NCI-H1436 (cell line): ENCODE measurements around the gene TCF20.

ENCODE experiments used
- DNase-seq: peaks from one replicate; lab custom pipeline; 2025; lab: John Stamatoyannopoulos, UW

Gene TCF20

GRCh38 chr22:42261296-42261695 is 9.2 kb downstream of the TCF20 start:
- DNase-seq: no peak

- no peak for DNase-seq
Observed at GRCh38 chr22:42258126-42258525, 12.3 kb downstream of the TCF20 start.

GRCh38 chr22:42257386-42257785 is 13.1 kb downstream of the TCF20 start:
- DNase-seq: no peak

GRCh38 chr22:42256930-42257329 is 13.5 kb downstream of the TCF20 start:
- no peak for DNase-seq

- no peak for DNase-seq
Observed at GRCh38 chr22:42256220-42256619, 14.2 kb downstream of the TCF20 start.

GRCh38 chr22:42249831-42250230 is 20.6 kb downstream of the TCF20 start:
- no peak for DNase-seq

- no peak for DNase-seq
Observed at GRCh38 chr22:42248995-42249394, 21.5 kb downstream of the TCF20 start.

GRCh38 chr22:42247596-42247995 is 22.9 kb downstream of the TCF20 start:
- no peak for DNase-seq

GRCh38 chr22:42243802-42244060 is 26.7 kb downstream of the TCF20 start:
- DNase-seq: no peak

GRCh38 chr22:42236848-42237247 is 33.6 kb downstream of the TCF20 start:
- no peak for DNase-seq

- DNase-seq: no peak
Observed at GRCh38 chr22:42236268-42236667, 34.2 kb downstream of the TCF20 start.

- DNase-seq: no peak
Observed at GRCh38 chr22:42233879-42234278, 36.6 kb downstream of the TCF20 start.

- DNase-seq: no peak
Observed at GRCh38 chr22:42231929-42232328, 38.5 kb downstream of the TCF20 start.

- no peak for DNase-seq
Observed at GRCh38 chr22:42229455-42230149, 40.9 kb downstream of the TCF20 start.

GRCh38 chr22:42228483-42228882 is 42.0 kb downstream of the TCF20 start:
- no peak for DNase-seq

- DNase-seq: no peak
Observed at GRCh38 chr22:42227435-42227834, 43.0 kb downstream of the TCF20 start.

- DNase-seq: no peak
Observed at GRCh38 chr22:42225841-42226240, 44.6 kb downstream of the TCF20 start.

- no peak for DNase-seq
Observed at GRCh38 chr22:42222140-42222539, 48.3 kb downstream of the TCF20 start.
